Erythroblast (primary cell): ENCODE measurements around the gene CDKAL1.
"Not testable (repeated sequence)": the region's sequence is repeated elsewhere in the genome, so short reads cannot be mapped to it uniquely, and the experiment has no call there.

Experiments used
- DNase-seq, 2 experiments: peaks; one replicate each; lab custom pipeline; 2025; lab: John Stamatoyannopoulos, UW
- GATA1 ChIP-seq: IDR thresholded peaks from 2 replicates; pipeline ENCODE4 v1.6.1; 2011; ENCODE audit warnings: low read depth, mild to moderate bottlenecking, control low read depth, low read length, moderate library complexity
- POLR2A ChIP-seq: IDR thresholded peaks from 2 replicates; pipeline ENCODE4 v1.6.1; 2011; ENCODE audit warnings: mild to moderate bottlenecking, low read length

Gene CDKAL1

GRCh38 chr6:21182589-21182988 is 648.3 kb downstream of the CDKAL1 start:
- DNase-seq: no peak
- TF ChIP-seq GATA1 (no peak), POLR2A (no peak)

- TF ChIP-seq GATA1 (no peak), POLR2A (no peak)
- DNase-seq: no peak
These were observed 651.7 kb downstream of the CDKAL1 start for GRCh38 chr6:21185861-21186478.

GRCh38 chr6:21186479-21187055 is 652.3 kb downstream of the CDKAL1 start:
- TF ChIP-seq POLR2A (no peak), GATA1 (no peak)
- DNase-seq: no peak

- no peak for TF ChIP-seq GATA1
- TF ChIP-seq POLR2A: no peak
These were observed 653.2 kb downstream of the CDKAL1 start for GRCh38 chr6:21187485-21187884.

GRCh38 chr6:21188505-21189223 is 654.4 kb downstream of the CDKAL1 start:
- TF ChIP-seq POLR2A (no peak), GATA1 (no peak)
- no peak for DNase-seq

More at GRCh38 chr6:21187485-21187884, 653.2 kb downstream of the CDKAL1 start:
- no peak for DNase-seq

GRCh38 chr6:21189759-21190158 is 655.5 kb downstream of the CDKAL1 start:
- DNase-seq: no peak
- TF ChIP-seq POLR2A (no peak), GATA1 (no peak)

GRCh38 chr6:21190701-21191100 is 656.4 kb downstream of the CDKAL1 start:
- DNase-seq: no peak
- TF ChIP-seq POLR2A (no peak), GATA1 (no peak)

- TF ChIP-seq POLR2A (no peak), GATA1 (no peak)
- no peak for DNase-seq
These were observed 659.7 kb downstream of the CDKAL1 start for GRCh38 chr6:21193790-21194475.

GRCh38 chr6:21195301-21195700 is 661.0 kb downstream of the CDKAL1 start:
- not testable (repeated sequence) for DNase-seq

- no peak for DNase-seq
- TF ChIP-seq GATA1: no peak
- no peak for TF ChIP-seq POLR2A
These were observed 663.9 kb downstream of the CDKAL1 start for GRCh38 chr6:21198032-21198640.

- TF ChIP-seq GATA1 (no peak), POLR2A (no peak)
- no peak for DNase-seq
These were observed 665.0 kb downstream of the CDKAL1 start for GRCh38 chr6:21199262-21199661.

- no peak for DNase-seq
- TF ChIP-seq POLR2A (no peak), GATA1 (no peak)
These were observed 666.0 kb downstream of the CDKAL1 start for GRCh38 chr6:21200134-21200870.

- no peak for DNase-seq
- TF ChIP-seq POLR2A (no peak), GATA1 (no peak)
These were observed 666.9 kb downstream of the CDKAL1 start for GRCh38 chr6:21201187-21201586.
